GM12875 (cell line): ENCODE measurements around the gene LGR4.

ENCODE experiments used
- H3K4me3 ChIP-seq: one replicate; pipeline ENCODE4 v1.5.1; 2011; ENCODE audit warnings: low read depth, low read length, control low read depth
- TF ChIP-seq, protein P1 (sequence below): IDR thresholded peaks from 2 replicates; pipeline ENCODE4 v1.5.1; 2011; ENCODE audit warnings: low read depth, mild to moderate bottlenecking, control low read depth, inconsistent platforms, low read length, moderate library complexity, borderline replicate concordance; ENCODE audit not compliant: insufficient read depth

LGR4 gene

DNA sequence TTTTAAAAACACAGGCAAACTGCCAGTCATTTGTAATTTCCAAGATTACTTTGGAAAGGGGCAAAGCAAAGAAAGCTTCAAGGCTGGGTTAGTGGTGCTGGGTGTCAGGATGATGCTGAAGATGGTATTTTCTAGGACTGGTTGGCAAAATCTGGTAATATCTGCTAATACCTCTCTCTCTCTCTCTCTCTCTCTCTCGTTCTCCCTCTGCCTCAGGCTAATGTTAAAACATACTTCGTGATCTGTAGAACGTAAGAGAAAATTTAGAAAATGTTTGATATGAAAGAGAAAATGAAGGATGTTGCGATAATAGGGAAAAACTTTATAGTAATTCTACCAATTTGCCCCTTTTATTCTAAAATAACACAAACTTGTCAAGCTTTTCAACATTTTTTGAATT, 9.4 kb upstream of the LGR4 start:
- TF ChIP-seq, protein P1, sequence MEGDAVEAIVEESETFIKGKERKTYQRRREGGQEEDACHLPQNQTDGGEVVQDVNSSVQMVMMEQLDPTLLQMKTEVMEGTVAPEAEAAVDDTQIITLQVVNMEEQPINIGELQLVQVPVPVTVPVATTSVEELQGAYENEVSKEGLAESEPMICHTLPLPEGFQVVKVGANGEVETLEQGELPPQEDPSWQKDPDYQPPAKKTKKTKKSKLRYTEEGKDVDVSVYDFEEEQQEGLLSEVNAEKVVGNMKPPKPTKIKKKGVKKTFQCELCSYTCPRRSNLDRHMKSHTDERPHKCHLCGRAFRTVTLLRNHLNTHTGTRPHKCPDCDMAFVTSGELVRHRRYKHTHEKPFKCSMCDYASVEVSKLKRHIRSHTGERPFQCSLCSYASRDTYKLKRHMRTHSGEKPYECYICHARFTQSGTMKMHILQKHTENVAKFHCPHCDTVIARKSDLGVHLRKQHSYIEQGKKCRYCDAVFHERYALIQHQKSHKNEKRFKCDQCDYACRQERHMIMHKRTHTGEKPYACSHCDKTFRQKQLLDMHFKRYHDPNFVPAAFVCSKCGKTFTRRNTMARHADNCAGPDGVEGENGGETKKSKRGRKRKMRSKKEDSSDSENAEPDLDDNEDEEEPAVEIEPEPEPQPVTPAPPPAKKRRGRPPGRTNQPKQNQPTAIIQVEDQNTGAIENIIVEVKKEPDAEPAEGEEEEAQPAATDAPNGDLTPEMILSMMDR = no peak
- H3K4me3 ChIP-seq = no peak overlapping the region

DNA sequence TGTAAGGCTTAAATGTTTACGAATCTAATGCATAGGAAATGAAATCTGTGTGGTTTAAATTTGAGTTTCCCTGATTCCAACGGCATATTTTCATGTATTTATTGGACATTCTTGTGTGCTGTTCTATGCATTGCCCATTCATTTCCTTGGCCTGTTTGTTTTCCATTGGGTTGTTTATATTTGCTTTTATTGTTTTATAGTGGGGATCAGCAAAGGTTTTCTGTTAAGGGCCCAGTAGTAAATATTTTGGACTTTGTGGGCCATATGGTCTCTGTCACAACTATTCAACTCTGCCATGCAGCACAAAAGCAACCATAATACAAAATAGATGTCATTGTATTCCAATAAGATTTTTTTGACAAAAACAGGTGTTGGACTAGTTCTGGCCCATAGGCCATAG, 5.2 kb upstream of the LGR4 start:
- H3K4me3 ChIP-seq = no peak overlapping the region
- TF ChIP-seq, protein P1 = no peak

DNA sequence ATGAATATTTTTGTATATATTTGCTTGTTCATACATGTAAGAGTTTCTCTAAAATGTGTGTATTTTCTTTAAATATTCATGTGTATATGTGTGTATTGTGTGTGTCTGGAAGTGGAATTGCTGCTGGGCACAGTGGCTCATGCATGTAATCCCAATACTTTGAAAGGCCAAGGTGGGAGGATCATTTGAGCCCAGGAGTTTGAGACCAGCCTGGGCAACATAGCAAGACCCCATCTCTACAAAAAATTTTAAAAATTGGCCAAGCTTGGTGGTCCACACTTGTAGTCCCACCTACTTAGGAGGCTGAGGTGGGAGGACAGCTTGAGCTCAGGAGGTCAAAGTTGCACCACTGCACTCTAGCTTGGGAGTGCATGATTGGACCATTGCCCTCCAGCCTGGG, 4.7 kb upstream of the LGR4 start:
- no peak overlapping the region for H3K4me3 ChIP-seq

DNA sequence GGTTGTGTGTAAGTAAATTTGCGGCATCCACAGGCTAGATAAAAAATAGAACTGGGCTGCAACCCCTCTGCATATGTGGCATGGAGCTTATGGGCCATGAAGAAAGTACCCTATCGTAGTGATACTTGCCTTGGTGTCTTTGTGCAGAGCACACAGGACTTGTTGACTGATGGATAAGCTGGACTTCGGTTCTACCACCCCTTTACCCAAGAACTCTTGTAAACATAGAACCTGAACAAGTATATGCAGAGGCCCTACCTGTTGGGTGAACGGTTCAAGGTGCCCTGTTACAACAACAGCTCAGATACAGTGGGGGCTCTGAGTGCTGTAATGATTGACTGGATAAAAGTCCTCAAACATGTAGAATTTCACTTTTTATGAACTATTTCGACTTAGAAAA, 3.0 kb upstream of the LGR4 start:
- TF ChIP-seq, protein P1 = no peak
- no peak overlapping the region for H3K4me3 ChIP-seq

More for the DNA sequence above, 4.7 kb upstream of the LGR4 start:
- TF ChIP-seq, protein P1 = no peak

DNA sequence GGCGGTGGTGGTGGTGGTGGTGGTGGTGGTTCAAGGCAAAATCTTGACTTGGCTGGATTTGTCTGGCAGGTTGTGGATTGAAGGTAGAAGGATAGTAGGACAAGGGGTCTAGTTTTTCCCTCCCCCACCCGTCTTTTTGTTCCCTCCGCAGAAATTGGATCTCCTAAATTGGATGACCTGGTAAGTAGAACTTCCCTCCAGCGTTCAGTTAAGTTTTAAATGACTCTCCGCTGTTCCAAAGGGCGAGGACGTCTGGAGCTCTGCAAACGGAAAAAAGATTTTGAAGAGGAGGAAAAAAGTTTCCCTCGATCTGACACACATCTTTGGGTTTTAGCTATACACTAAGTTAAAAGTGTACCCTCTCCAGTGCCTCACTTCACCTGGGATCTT, 422 bp upstream of the LGR4 start:
- TF ChIP-seq, protein P1 = no peak
- no peak overlapping the region for H3K4me3 ChIP-seq

DNA sequence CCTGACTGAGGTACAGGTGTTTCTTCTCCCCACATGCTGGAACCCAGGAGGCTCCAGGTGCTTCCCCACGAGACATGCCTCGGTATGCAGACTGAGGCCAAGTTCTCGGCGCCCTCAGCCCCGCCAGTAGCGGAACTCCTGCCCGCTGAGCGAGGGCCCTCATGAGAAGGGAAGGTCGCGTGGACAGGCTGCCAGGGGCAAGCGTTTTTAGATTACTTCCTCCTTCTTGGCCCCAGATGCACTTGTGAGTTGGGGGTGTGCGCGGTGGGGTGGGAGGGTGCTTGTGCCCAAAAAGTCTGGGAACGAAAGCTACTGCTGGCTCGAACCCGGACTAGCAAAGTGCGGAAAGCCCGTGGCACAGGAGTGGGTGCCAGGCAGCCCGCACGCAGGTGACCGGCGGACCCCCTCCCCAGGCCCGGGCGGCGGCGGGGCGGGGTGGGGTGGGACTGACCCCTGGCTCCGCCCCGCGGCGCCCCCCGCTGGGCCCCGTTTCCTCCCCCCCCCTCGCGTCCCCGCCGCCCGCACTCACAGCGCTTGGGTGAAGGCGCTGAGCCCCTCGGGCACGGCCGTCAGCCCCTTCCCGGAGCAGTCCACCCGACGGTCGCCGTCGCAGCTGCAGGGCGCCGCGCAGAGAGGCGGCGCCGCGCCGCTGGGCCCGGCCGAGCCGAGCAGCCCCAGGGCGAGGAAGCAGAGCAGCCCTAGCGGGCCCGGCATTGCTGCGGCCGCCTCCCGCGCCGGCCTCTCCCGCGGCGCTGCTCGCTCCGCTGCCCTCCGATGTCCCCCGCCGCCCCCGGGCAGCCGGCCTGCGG, 797 bp downstream of the LGR4 start:
- H3K4me3 ChIP-seq = peak overlapping the region; percentile 41
- TF ChIP-seq, protein P1 = no peak
